H1 (cell line): ENCODE measurements around the gene SH3RF3. TPM values are rescaled to one million over a fixed set of nuclear protein-coding genes. Genes with fewer than 3 reads are reported as not detected.

Experiments
- CTCF ChIA-PET: fragments of 300-600 bp; sonication (Branson Sonifier 250); formaldehyde crosslinking; loops from one replicate; lab custom pipeline; 2021; ENCODE audit not compliant: partially characterized antibody; lab: Charles Lee
- POLR2A ChIA-PET: fragments of 300-600 bp; sonication (Branson Sonifier 250); formaldehyde crosslinking; loops from one replicate; lab custom pipeline; 2021; ENCODE audit warnings: inconsistent platforms; ENCODE audit not compliant: partially characterized antibody; lab: Charles Lee
- DNase-seq, 2 experiments: peaks; one replicate each; pipeline versions ENCODE4 v3.0.0 to v3.0.0-alpha.2; 2010 to 2022; ENCODE audit warnings: low spot score in 2 of 2, low read depth in 1 of 2, mixed read lengths in 1 of 2
- FAIRE-seq: peaks from 2 replicates; lab custom pipeline; 2011; peaks lifted over from hg19 to GRCh38; lab: Jason Lieb, UNC
- H2AFZ ChIP-seq: 2 replicates; pipeline ENCODE4 v1.8.1; 2012; ENCODE audit warnings: low read length, inconsistent platforms
- H2AK5ac ChIP-seq: 2 replicates; pipeline ENCODE4 v1.6.1; 2013; ENCODE audit warnings: low read depth, low read length
- H2BK120ac ChIP-seq: replicated peaks from 2 replicates; pipeline ENCODE3; 2013; ENCODE audit warnings: low read depth, low read length, inconsistent platforms
- H2BK12ac ChIP-seq: 2 replicates; pipeline ENCODE4 v1.6.1; 2013; ENCODE audit warnings: low read depth, low read length
- H2BK15ac ChIP-seq: 2 replicates; pipeline ENCODE4 v1.6.1; 2013; ENCODE audit warnings: low read length
- H2BK20ac ChIP-seq: 2 replicates; pipeline ENCODE4 v1.6.1; 2013; ENCODE audit warnings: low read length
- H2BK5ac ChIP-seq: 2 replicates; pipeline ENCODE4 v1.6.1; 2013; ENCODE audit warnings: low read depth, low read length
- H3K14ac ChIP-seq: 2 replicates; pipeline ENCODE4 v1.6.1; 2013; ENCODE audit warnings: inconsistent platforms; ENCODE audit not compliant: insufficient read length
- H3K18ac ChIP-seq: 2 replicates; pipeline ENCODE4 v1.6.1; 2013; ENCODE audit warnings: low read length; ENCODE audit errors: extremely low read depth
- H3K23ac ChIP-seq: 2 replicates; pipeline ENCODE4 v1.6.1; 2013; ENCODE audit warnings: inconsistent platforms; ENCODE audit not compliant: insufficient read length
- H3K23me2 ChIP-seq: 2 replicates; pipeline ENCODE4 v1.6.1; 2013; ENCODE audit warnings: low read depth, low read length
- H3K27ac ChIP-seq: 2 replicates; pipeline ENCODE4 v1.6.1; 2011; ENCODE audit warnings: low read depth, low read length, inconsistent platforms
- H3K27me3 ChIP-seq, 4 experiments: replicated peaks in 1 of 4; 1 replicate in 1 of 4; 2 replicates in 3 of 4; pipeline versions ENCODE4 v1.6.1 to v1.8.1; 2011 to 2013; ENCODE audit warnings: low read length in 3 of 4, mild to moderate bottlenecking in 3 of 4, inconsistent platforms in 2 of 4, mixed read lengths in 2 of 4, moderate library complexity in 1 of 4; ENCODE audit not compliant: control insufficient read depth in 3 of 4, insufficient read depth in 3 of 4; ENCODE audit errors: extremely low read depth in 1 of 4
- H3K36me3 ChIP-seq, 4 experiments: 2 replicates each; pipeline versions ENCODE4 v1.6.1 to v1.8.1; 2011 to 2013; ENCODE audit warnings: mild to moderate bottlenecking in 4 of 4, low read length in 3 of 4, moderate library complexity in 2 of 4, control low read depth in 1 of 4, inconsistent platforms in 1 of 4; ENCODE audit not compliant: insufficient read depth in 4 of 4, control insufficient read depth in 2 of 4
- H3K4ac ChIP-seq: replicated peaks from 2 replicates; pipeline ENCODE3; 2013; ENCODE audit warnings: low read length, low read depth, mixed read lengths, inconsistent platforms; ENCODE audit not compliant: insufficient read length
- H3K4me1 ChIP-seq, 4 experiments: replicated peaks in 1 of 4; 1 replicate in 1 of 4; 2 replicates in 3 of 4; pipeline versions ENCODE4 v1.6.1 to v1.8.1; 2011 to 2013; ENCODE audit warnings: low read length in 3 of 4, inconsistent platforms in 2 of 4, mixed read lengths in 1 of 4; ENCODE audit not compliant: insufficient read depth in 4 of 4, control insufficient read depth in 3 of 4
- H3K4me2 ChIP-seq, 2 experiments: 2 replicates each; pipeline versions ENCODE4 v1.6.1 to v1.8.1; 2011 to 2013; ENCODE audit warnings: low read depth in 2 of 2, low read length in 2 of 2, control low read depth in 1 of 2, inconsistent platforms in 1 of 2, mild to moderate bottlenecking in 1 of 2; ENCODE audit not compliant: insufficient read depth in 1 of 2
- H3K4me3 ChIP-seq, 4 experiments: fragments of 200-600, 300-600 bp in 1 of 4; sonication (generic), shearing (Covaris generic), sonication (Bioruptor Twin) in 1 of 4; 2 replicates each; pipeline versions ENCODE4 v1.5.1 to v1.8.1; 2011 to 2016; ENCODE audit warnings: low read length in 4 of 4, low read depth in 3 of 4, control low read depth in 2 of 4, inconsistent platforms in 2 of 4, mild to moderate bottlenecking in 2 of 4, mixed read lengths in 1 of 4, moderate library complexity in 1 of 4; ENCODE audit not compliant: insufficient read depth in 2 of 4; ENCODE audit errors: extremely low read depth in 1 of 4
- H3K56ac ChIP-seq: replicated peaks from 2 replicates; pipeline ENCODE3; 2013; ENCODE audit warnings: low read depth, mild to moderate bottlenecking, mixed read lengths, low read length, inconsistent platforms; ENCODE audit not compliant: insufficient read length
- H3K79me1 ChIP-seq: 2 replicates; pipeline ENCODE4 v1.6.1; 2013; ENCODE audit warnings: low read depth, low read length, control low read depth
- H3K79me2 ChIP-seq, 2 experiments: 2 replicates each; pipeline versions ENCODE4 v1.6.1 to v1.8.1; 2012 to 2013; ENCODE audit warnings: low read length in 2 of 2, mild to moderate bottlenecking in 2 of 2, inconsistent platforms in 1 of 2; ENCODE audit not compliant: insufficient read depth in 2 of 2, control insufficient read depth in 1 of 2
- H3K9ac ChIP-seq, 4 experiments: replicated peaks in 1 of 4; 1 replicate in 1 of 4; 2 replicates in 3 of 4; pipeline versions ENCODE4 v1.6.1 to v1.8.1; 2011 to 2013; ENCODE audit warnings: low read depth in 3 of 4, low read length in 3 of 4, control low read depth in 2 of 4, mild to moderate bottlenecking in 2 of 4, moderate library complexity in 2 of 4, inconsistent platforms in 1 of 4; ENCODE audit errors: extremely low read depth in 1 of 4
- H3K9me3 ChIP-seq, 2 experiments: 2 replicates each; pipeline versions ENCODE4 v1.6.1 to v1.8.1; 2012 to 2013; ENCODE audit warnings: mild to moderate bottlenecking in 2 of 2, moderate library complexity in 2 of 2, control low read depth in 1 of 2, inconsistent platforms in 1 of 2, low read depth in 1 of 2, low read length in 1 of 2, mixed read lengths in 1 of 2; ENCODE audit not compliant: insufficient read depth in 2 of 2
- H4K20me1 ChIP-seq, 2 experiments: replicated peaks in 1 of 2; 2 replicates each; pipeline versions ENCODE3 to v1.8.1; 2011 to 2013; ENCODE audit warnings: inconsistent platforms in 2 of 2, low read length in 2 of 2, mild to moderate bottlenecking in 1 of 2; ENCODE audit not compliant: insufficient read depth in 2 of 2, control insufficient read depth in 1 of 2
- H4K5ac ChIP-seq: 2 replicates; pipeline ENCODE4 v1.6.1; 2013; ENCODE audit warnings: low read length, low read depth, mixed read lengths, inconsistent platforms; ENCODE audit not compliant: insufficient read length
- H4K8ac ChIP-seq: 2 replicates; pipeline ENCODE4 v1.8.0; 2013; ENCODE audit warnings: mild to moderate bottlenecking, moderate library complexity, low read length, inconsistent platforms; ENCODE audit not compliant: insufficient read depth; ENCODE audit errors: extremely low read depth
- H4K91ac ChIP-seq: replicated peaks from 2 replicates; pipeline ENCODE3; 2013; ENCODE audit warnings: low read length, mixed read lengths, inconsistent platforms; ENCODE audit not compliant: insufficient read length
- HDAC6 ChIP-seq: IDR thresholded peaks from one replicate; pipeline ENCODE4 v1.7.1; 2012; ENCODE audit warnings: low read depth, mild to moderate bottlenecking, inconsistent platforms, low read length, moderate library complexity
- WGBS, 2 experiments: shearing (Covaris generic) in 1 of 2; methylation state at CpG; one replicate each; pipeline versions ENCODE4 v1.1.6 to v1.1.7; 2013 to 2015; ENCODE audit warnings: low lambda C conversion rate in 2 of 2, mixed read lengths in 2 of 2, inconsistent platforms in 1 of 2, low coverage in 1 of 2, missing lambda C conversion rate in 1 of 2; ENCODE audit not compliant: insufficient replicate concordance in 2 of 2, insufficient coverage in 1 of 2, insufficient read length in 1 of 2; ENCODE audit errors: extremely low coverage in 1 of 2, missing lambda C conversion rate in 1 of 2; 5-methylcytosine and 5-hydroxymethylcytosine counted together
- polyA plus RNA-seq, 7 experiments: library from polyadenylated mRNA; depleted of rRNA in 3 of 7; stranded (reverse) in 5 of 7; unstranded in 2 of 7; fragments of >200 nt in 5 of 7; fragments of 200-250 nt in 2 of 7; gene quantifications; 1 replicate in 5 of 7; 2 replicates in 1 of 7; 4 replicates in 1 of 7; pipeline versions ENCODE4 v1.2.1 to v1.2.3, GENCODE V29; 2011 to 2013; ENCODE audit warnings: missing spikeins in 2 of 7, mixed read lengths in 2 of 7
- total RNA-seq: library from RNA; stranded (reverse); fragmentation: NEBNext Ultra II Directional; extraction: Animal tissue kit (Norgen Biotek cat#: 25700); gene quantifications from 2 replicates; pipeline ENCODE4 v1.2.1, GENCODE V29; 2021

Gene SH3RF3
- total and polyA plus RNA-seq, 2 of the 8 experiments (the other 6 are each of a cell fraction or from before 2014, with no cell fraction given): 0.11 to 0.65 TPM

GRCh38 chr2:109299536-109299935 is 170.5 kb downstream of the SH3RF3 start:
- peaks cover 0 to 2% (median 0%) of the 10 kb centered on the region in 4 experiments; a peak in 1 of 7 replicates for H3K4me1 ChIP-seq
- ChIA-PET CTCF (no interaction called here), POLR2A (interaction anchor here (1.0 kb wide), 1 partner anchor 14 kb away, joined by 4 read pairs; no protein-coding TSS in a partner anchor)
- no peak overlapping the region for H3K23ac ChIP-seq
- H3K9me3 ChIP-seq: 0 out of 4 replicates have a peak, but pooled peaks cover 0 to 2% of the 10 kb centered on the region in 2 experiments
- no peak overlapping the region for H3K56ac ChIP-seq
- no peak overlapping the region for H2AK5ac ChIP-seq
- no peak overlapping the region for H3K4ac ChIP-seq
- H3K36me3 ChIP-seq: no peaks in the 10 kb centered on the region
- no peak overlapping the region for H2BK20ac ChIP-seq
- no peak overlapping the region for H2BK5ac ChIP-seq
- H3K4me2 ChIP-seq: no peak overlapping the region
- no peak overlapping the region for H2BK120ac ChIP-seq
- H3K79me2 ChIP-seq: no peaks in the 10 kb centered on the region
- no peak overlapping the region for H3K18ac ChIP-seq
- H3K23me2 ChIP-seq: no peaks in the 10 kb centered on the region
- H2BK15ac ChIP-seq: no peak overlapping the region
- H3K4me3 ChIP-seq: no peak overlapping the region
- DNase-seq: no peak
- no peak overlapping the region for H4K5ac ChIP-seq
- WGBS, 2 experiments: 80% methylated on average over 5 of the region's 5 CpGs; no CpG with 5 or more reads in 1 of the 2 experiments
- TF ChIP-seq HDAC6: no peak
- TF ChIP-seq, all 59 proteins: peak for 0
- no peak overlapping the region for H2AFZ ChIP-seq
- H4K91ac ChIP-seq: no peak overlapping the region
- no peak overlapping the region for H3K9ac ChIP-seq
- no peaks in the 10 kb centered on the region for H4K20me1 ChIP-seq
- H3K27ac ChIP-seq: no peak overlapping the region
- no peaks in the 10 kb centered on the region for H3K79me1 ChIP-seq
- H2BK12ac ChIP-seq: no peak overlapping the region
- no peak for FAIRE-seq
- no peak overlapping the region for H4K8ac ChIP-seq
- no peaks in the 10 kb centered on the region for H3K27me3 ChIP-seq
- no peak overlapping the region for H3K14ac ChIP-seq
